PFSK-1 (cell line): ENCODE data around the gene BECN2.

ENCODE experiments used
- FOXP2 ChIP-seq: optimal IDR thresholded peaks from 2 replicates; pipeline ENCODE3; 2011; ENCODE audit warnings: borderline replicate concordance, control low read depth, inconsistent platforms; ENCODE audit not compliant: insufficient read depth; ENCODE audit errors: extremely low read length, extremely low read depth
- POLR2AphosphoS5 ChIP-seq: IDR thresholded peaks from 2 replicates; pipeline ENCODE4 v1.6.1; 2012; ENCODE audit warnings: low read depth, mild to moderate bottlenecking, control low read depth, low read length, moderate library complexity
- REST ChIP-seq, 2 experiments: IDR thresholded peaks; 2 replicates each; pipeline versions ENCODE4 v1.6.1 to v1.8.0; 2011 to 2012; ENCODE audit warnings: low read depth in 2 of 2, low read length in 2 of 2, control low read depth in 1 of 2, inconsistent platforms in 1 of 2, mild to moderate bottlenecking in 1 of 2, moderate library complexity in 1 of 2; ENCODE audit not compliant: insufficient read depth in 1 of 2
- SIN3A ChIP-seq: IDR thresholded peaks from 2 replicates; pipeline ENCODE4 v1.6.1; 2012; ENCODE audit warnings: mild to moderate bottlenecking, low read length, moderate library complexity, borderline replicate concordance; ENCODE audit not compliant: insufficient read depth
- TAF1 ChIP-seq: IDR thresholded peaks from 2 replicates; pipeline ENCODE4 v1.6.1; 2012; ENCODE audit warnings: low read length, control low read depth, borderline replicate concordance; ENCODE audit not compliant: insufficient read depth

GRCh38 chr1:241932845-241933244 is 24.7 kb upstream of the BECN2 start:
- TF ChIP-seq POLR2AphosphoS5 (no peak), SIN3A (no peak), TAF1 (no peak), REST (IDR thresholded peaks at IDR 0.05; ENCODE audit: insufficient read depth in 1 of 2, low read depth in 2 of 2, low read length in 2 of 2) (no peak), FOXP2 (no peak)
